ENCODE results near the gene ADRA1B. TPM values are rescaled to one million over a fixed set of nuclear protein-coding genes. Genes with fewer than 3 reads are reported as not detected.
"Not testable (repeated sequence)": the region's sequence is repeated elsewhere in the genome, so short reads cannot be mapped to it uniquely, and the experiment has no call there.

The ADRA1B gene
- total RNA-seq, 1 experiment from 2014 or later = 8.3 TPM

- intact Hi-C loops (cut with micrococcal nuclease; ENCODE audit: unreplicated experiment) (no loop called here), in situ Hi-C loops (cut with HindIII; ENCODE audit: low pct_unique_long_range_greater_than_20kb, low sequenced_read_pairs) (no loop called here)
- H3K27me3 ChIP-seq (ENCODE audit: control insufficient read depth, insufficient read depth, low read length) = peaks cover 3% of the 10 kb centered on the region; the same call in 1 of the 2 replicates
- DNase-seq (ENCODE audit: low read depth, low spot score) = no peak
- ATAC-seq = no peak
- CTCF ChIA-PET = no interaction called here
- POLR2A ChIA-PET = no interaction called here
- H3K36me3 ChIP-seq (ENCODE audit: control insufficient read depth, insufficient read depth, low read length) = no peaks in the 10 kb centered on the region
- H3K4me1 ChIP-seq (ENCODE audit: control insufficient read depth, insufficient read depth, low read length) = no peaks in the 10 kb centered on the region
- H3K9me3 ChIP-seq (ENCODE audit: control insufficient read depth, insufficient read depth, low read depth, low read length) = no peaks in the 10 kb centered on the region
- TF ChIP-seq TCF7L2 (IDR thresholded peaks at IDR 0.05; ENCODE audit: low read depth, low read length) = no peak
- TF ChIP-seq REST (IDR thresholded peaks at IDR 0.05; ENCODE audit: insufficient read depth in 1 of 2, low read depth in 2 of 2, low read length in 1 of 2) = no peak
- no peak for TF ChIP-seq POLR2AphosphoS5 (IDR thresholded peaks at IDR 0.05; ENCODE audit: low read depth, low read length)
- no peak for TF ChIP-seq CTCF (IDR thresholded peaks at IDR 0.05)
- no peak for TF ChIP-seq SIN3A (IDR thresholded peaks at IDR 0.05; ENCODE audit: borderline replicate concordance, insufficient read depth, low read depth, low read length)
- no TSS peak for BruUV-seq (replicated peaks)
- H3K4me3 ChIP-seq (ENCODE audit: low read depth in 2 of 2, low read length in 2 of 2) = no peak overlapping the region
- no peak overlapping the region for H3K27ac ChIP-seq (ENCODE audit: low read length)
These were observed 85.2 kb downstream of the ADRA1B start for GRCh38 chr5:160001457-160001856.

GRCh38 chr5:160007514-160007913 lies 91.2 kb downstream of the ADRA1B start:
- Histone ChIP-seq H3K36me3 (ENCODE audit: control insufficient read depth, insufficient read depth, low read length) (peaks cover 17% of the 10 kb centered on the region), H3K27me3 (ENCODE audit: control insufficient read depth, insufficient read depth, low read length) (no peaks in the 10 kb centered on the region), H3K27ac (ENCODE audit: low read length) (no peak overlapping the region), H3K9me3 (ENCODE audit: control insufficient read depth, insufficient read depth, low read depth, low read length) (no peaks in the 10 kb centered on the region), H3K4me3 (ENCODE audit: low read depth in 2 of 2, low read length in 2 of 2) (no peak overlapping the region), H3K4me1 (ENCODE audit: control insufficient read depth, insufficient read depth, low read length) (peaks cover 15% of the 10 kb centered on the region)
- TF ChIP-seq TCF7L2 (IDR thresholded peaks at IDR 0.05; ENCODE audit: low read depth, low read length) = no peak
- TF ChIP-seq POLR2AphosphoS5 (IDR thresholded peaks at IDR 0.05; ENCODE audit: low read depth, low read length) = no peak
- no peak for TF ChIP-seq CTCF (IDR thresholded peaks at IDR 0.05)
- no peak for TF ChIP-seq SIN3A (IDR thresholded peaks at IDR 0.05; ENCODE audit: borderline replicate concordance, insufficient read depth, low read depth, low read length)
- in situ Hi-C loops (cut with HindIII; ENCODE audit: low pct_unique_long_range_greater_than_20kb, low sequenced_read_pairs) (no loop called here), intact Hi-C loops (cut with micrococcal nuclease; ENCODE audit: unreplicated experiment) (no loop called here)
- BruUV-seq (replicated peaks) = no TSS peak
- ChIA-PET POLR2A (no interaction called here), CTCF (interaction anchor here (1.0 kb wide), 1 partner anchor 555 kb away, joined by 3 read pairs; no protein-coding TSS in a partner anchor)
- DNase-seq (ENCODE audit: low read depth, low spot score) = no peak
- ATAC-seq = no peak

- H3K4me3 ChIP-seq (ENCODE audit: low read depth in 2 of 2, low read length in 2 of 2) = peak overlapping the region; percentile 94 to 98
These were observed 92.2 kb downstream of the ADRA1B start for GRCh38 chr5:160008529-160008876.

More at GRCh38 chr5:160008529-160008876, 92.2 kb downstream of the ADRA1B start:
- H3K9me3 ChIP-seq (ENCODE audit: control insufficient read depth, insufficient read depth, low read depth, low read length); intact Hi-C loops (cut with micrococcal nuclease; ENCODE audit: unreplicated experiment); DNase-seq (ENCODE audit: low read depth, low spot score); ATAC-seq; POLR2A ChIA-PET; in situ Hi-C loops (cut with HindIII; ENCODE audit: low pct_unique_long_range_greater_than_20kb, low sequenced_read_pairs); H3K27me3 ChIP-seq (ENCODE audit: control insufficient read depth, insufficient read depth, low read length); BruUV-seq (replicated peaks): not testable (repeated sequence)
- CTCF ChIA-PET = interaction anchor here (2.3 kb wide), 1 partner anchor 13 kb away, joined by 12 read pairs; no protein-coding TSS in a partner anchor
- peaks cover 15% of the 10 kb centered on the region for H3K4me1 ChIP-seq (ENCODE audit: control insufficient read depth, insufficient read depth, low read length)
- H3K36me3 ChIP-seq (ENCODE audit: control insufficient read depth, insufficient read depth, low read length) = peaks cover 23% of the 10 kb centered on the region
- H3K27ac ChIP-seq (ENCODE audit: low read length) = peak overlapping the region; percentile 60; the same call in 1 of the 2 replicates

Measured in Panc1 (cell line).